Lung (tissue), 16 donors: ENCODE data around the gene MILR1. TPM values are rescaled to one million over a fixed set of nuclear protein-coding genes. Genes with fewer than 3 reads are reported as not detected.
A peak's percentile ranks its signal among the peaks of the same experiment; 100 is the strongest.

Source experiments
- ATAC-seq: fragments of 200-7000 bp; cut with Tn5 transposase; one replicate; pipeline ENCODE4 v1.9.1; 2020; ENCODE audit warnings: moderate number of reproducible peaks; ENCODE audit not compliant: insufficient read depth, low FRiP score
- DNase-seq, 3 donors: peaks; one replicate each; pipeline ENCODE4 v3.0.0-alpha.2; 2013 to 2017
- H3K27ac ChIP-seq, 2 donors: one replicate each; pipeline ENCODE4 v1.5.1; 2013; ENCODE audit warnings: mild to moderate bottlenecking in 2 of 2, moderate library complexity in 2 of 2, control low read depth in 1 of 2, inconsistent platforms in 1 of 2, low read depth in 1 of 2, low read length in 1 of 2
- H3K27me3 ChIP-seq, 3 donors: one replicate each; pipeline ENCODE4 v1.5.1; 2013; ENCODE audit warnings: low read length in 2 of 3; ENCODE audit not compliant: control insufficient read depth in 3 of 3, insufficient read depth in 3 of 3
- H3K36me3 ChIP-seq, 4 donors: one replicate each; pipeline ENCODE4 v1.5.1; 2013; ENCODE audit warnings: low read length in 4 of 4, mild to moderate bottlenecking in 1 of 4, moderate library complexity in 1 of 4; ENCODE audit not compliant: control insufficient read depth in 4 of 4, insufficient read depth in 4 of 4
- H3K4me1 ChIP-seq, 5 donors: one replicate each; pipeline ENCODE4 v1.5.1; 2013; ENCODE audit warnings: low read length in 5 of 5, mild to moderate bottlenecking in 2 of 5, moderate library complexity in 1 of 5; ENCODE audit not compliant: control insufficient read depth in 5 of 5, insufficient read depth in 5 of 5
- H3K4me3 ChIP-seq: one replicate; pipeline ENCODE4 v1.5.1; 2013; ENCODE audit warnings: mild to moderate bottlenecking, control low read depth, moderate library complexity
- H3K9ac ChIP-seq, 2 donors: one replicate each; pipeline ENCODE4 v1.5.1; 2013; ENCODE audit warnings: low read length in 2 of 2, control low read depth in 1 of 2; ENCODE audit not compliant: insufficient read depth in 1 of 2
- H3K9me3 ChIP-seq, 4 donors: one replicate each; pipeline ENCODE4 v1.5.1; 2013; ENCODE audit warnings: low read length in 3 of 4, mild to moderate bottlenecking in 1 of 4, moderate library complexity in 1 of 4; ENCODE audit not compliant: control insufficient read depth in 4 of 4, insufficient read depth in 3 of 4
- WGBS, 2 donors: extraction: QIAGEN DNeasy Blood & Tissue Kit; methylation state at CpG; one replicate each; pipeline ENCODE4 v1.1.7; 2013; 5-methylcytosine and 5-hydroxymethylcytosine counted together
- long read RNA-seq, 5 donors: transcript quantifications; one replicate each; lab custom pipeline, GENCODE V29; 2026
- polyA plus RNA-seq, 2 donors: library from polyadenylated mRNA; stranded (reverse); fragments of 200-250 nt; gene quantifications; one replicate each; pipeline ENCODE4 v1.2.1, GENCODE V29; 2013
- total RNA-seq, 2 donors: library from RNA; depleted of rRNA in 1 of 2; stranded (reverse); fragments of >200 nt in 1 of 2; gene quantifications; one replicate each; pipeline ENCODE4 v1.2.1, GENCODE V29; 2014 to 2021
- TF ChIP-seq, protein P1 (sequence below): IDR thresholded peaks from 2 replicates; pipeline ENCODE4 v1.5.1; 2012; ENCODE audit warnings: mild to moderate bottlenecking; ENCODE audit errors: control extremely low read depth, extremely low read depth
- donor health status: control.
- donor health status: control.
- donor health status: Bipolar disorder and iron deficiency.
- donor health status: healthy.
- donor health status: DM: yes; HTN: yes; CAD: no.

Gene MILR1
- total RNA-seq = 10 to 100 TPM in 1 of 2 donors, 1 to 10 TPM in 1; 6.9 to 23.4 TPM
- polyA plus RNA-seq = 10 to 100 TPM; 10.0 to 36.3 TPM
- long read RNA-seq, donor 1 = 0 reads
- long read RNA-seq, donor 2 = 0 reads
- long read RNA-seq, donor 3, partial matches to known transcripts = 0 of 1 reads
- long read RNA-seq, donor 3, other reads (novel, unspliced or antisense) = 0 of 1 reads
- long read RNA-seq, donor 4 = 0 reads
- long read RNA-seq, donor 5 = 0 reads

GRCh38 chr17:64448665-64449512, at the start of gene MILR1:
MILR1 (plus strand) TSS chr17:64449115; CDS start chr17:64449169, 54 bp downstream.
- DNase-seq (peak; percentile 17 to 41 (median 27)), ATAC-seq (peak; percentile 94)
- TF ChIP-seq, protein P1, sequence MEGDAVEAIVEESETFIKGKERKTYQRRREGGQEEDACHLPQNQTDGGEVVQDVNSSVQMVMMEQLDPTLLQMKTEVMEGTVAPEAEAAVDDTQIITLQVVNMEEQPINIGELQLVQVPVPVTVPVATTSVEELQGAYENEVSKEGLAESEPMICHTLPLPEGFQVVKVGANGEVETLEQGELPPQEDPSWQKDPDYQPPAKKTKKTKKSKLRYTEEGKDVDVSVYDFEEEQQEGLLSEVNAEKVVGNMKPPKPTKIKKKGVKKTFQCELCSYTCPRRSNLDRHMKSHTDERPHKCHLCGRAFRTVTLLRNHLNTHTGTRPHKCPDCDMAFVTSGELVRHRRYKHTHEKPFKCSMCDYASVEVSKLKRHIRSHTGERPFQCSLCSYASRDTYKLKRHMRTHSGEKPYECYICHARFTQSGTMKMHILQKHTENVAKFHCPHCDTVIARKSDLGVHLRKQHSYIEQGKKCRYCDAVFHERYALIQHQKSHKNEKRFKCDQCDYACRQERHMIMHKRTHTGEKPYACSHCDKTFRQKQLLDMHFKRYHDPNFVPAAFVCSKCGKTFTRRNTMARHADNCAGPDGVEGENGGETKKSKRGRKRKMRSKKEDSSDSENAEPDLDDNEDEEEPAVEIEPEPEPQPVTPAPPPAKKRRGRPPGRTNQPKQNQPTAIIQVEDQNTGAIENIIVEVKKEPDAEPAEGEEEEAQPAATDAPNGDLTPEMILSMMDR = no peak
- no peaks in the 10 kb centered on the region for H3K27me3 ChIP-seq
- no peak within 1 kb of the TSS for H3K4me3 ChIP-seq
- H3K9me3 ChIP-seq = no peaks in the 10 kb centered on the region
- H3K27ac ChIP-seq = peak within 1 kb of the TSS in 1 of 2 donors; percentile 86
- H3K36me3 ChIP-seq = no peaks in the 10 kb centered on the region
- no peak within 1 kb of the TSS for H3K9ac ChIP-seq
- peaks cover 0 to 3% (median 0%) of the 10 kb centered on the region in 5 donors for H3K4me1 ChIP-seq
- WGBS, 2 donors = 19 to 33% methylated on average over 10 of the region's 10 CpGs

DNA sequence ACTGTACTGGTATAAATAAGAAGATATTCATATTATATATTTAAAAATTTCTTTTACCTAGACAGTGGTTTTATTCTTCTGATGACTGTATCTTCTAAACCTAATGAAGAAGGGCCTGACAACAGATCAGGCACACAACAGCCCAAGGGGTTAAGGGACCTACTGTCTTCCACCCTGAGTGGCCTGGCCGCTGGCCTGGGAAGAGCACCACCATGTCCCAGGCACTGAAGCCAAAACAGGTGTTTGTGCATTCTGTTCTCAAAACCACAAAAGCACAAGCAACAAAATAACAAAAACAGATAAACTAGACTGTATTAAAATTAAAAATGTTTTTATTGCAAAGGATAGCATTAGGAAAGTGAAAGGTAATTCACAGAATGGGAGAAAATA, 49.2 kb upstream of the MILR1 start:
- Histone ChIP-seq H3K9ac (no peak overlapping the region), H3K9me3 (peaks cover 0 to 3% (median 0%) of the 10 kb centered on the region in 4 donors), H3K27ac (no peak overlapping the region), H3K36me3 (no peaks in the 10 kb centered on the region), H3K27me3 (no peaks in the 10 kb centered on the region), H3K4me1 (peaks cover 0 to 5% (median 0%) of the 10 kb centered on the region in 5 donors), H3K4me3 (no peak overlapping the region)
- TF ChIP-seq, protein P1 = no peak
- no peak for DNase-seq
- 94 to 100% methylated on average over 1 of the region's 1 CpG for WGBS, 2 donors
- ATAC-seq = no peak

GRCh38 chr17:64400642-64401041, 48.3 kb upstream of the MILR1 start:
- 62 to 65% methylated on average over 7 of the region's 7 CpGs for WGBS, 2 donors
- Histone ChIP-seq H3K4me3 (no peak overlapping the region), H3K4me1 (peaks cover 0 to 5% (median 0%) of the 10 kb centered on the region in 5 donors), H3K9me3 (peaks cover 0 to 3% (median 0%) of the 10 kb centered on the region in 4 donors), H3K27me3 (no peaks in the 10 kb centered on the region), H3K36me3 (no peaks in the 10 kb centered on the region), H3K27ac (no peak overlapping the region), H3K9ac (no peak overlapping the region)
- TF ChIP-seq, protein P1 = no peak
- ATAC-seq (no peak), DNase-seq (no peak)
